Measurements from ENCODE around the gene SCG3. TPM values are rescaled to one million over a fixed set of nuclear protein-coding genes. Genes with fewer than 3 reads are reported as not detected.

SCG3 gene
- total RNA-seq, 3 donors from 2014 or later, result 0.33 TPM; not detected in 2

DNA sequence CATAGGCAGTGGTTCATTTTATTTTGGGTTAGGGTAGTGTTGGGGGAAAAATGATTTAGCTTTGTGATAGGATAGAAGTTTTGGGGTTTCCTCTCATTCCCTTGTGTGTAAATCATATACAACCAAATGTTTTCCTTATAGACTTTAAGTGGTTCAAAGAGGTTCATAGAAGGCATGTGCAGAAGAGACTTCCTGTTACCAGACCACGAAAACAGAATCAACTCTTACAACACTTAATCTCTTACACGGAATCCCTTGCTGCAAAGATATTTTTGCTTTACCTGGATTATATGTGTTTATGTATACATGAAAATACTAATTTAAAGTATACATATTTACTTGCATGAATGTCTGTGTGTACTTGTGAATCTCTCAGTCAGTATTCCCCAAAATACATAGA lies 73.0 kb downstream of the SCG3 start:
- Histone ChIP-seq H3K27me3 (no peaks in the 10 kb centered on the region), H3K4me1 (peaks cover 0 to 4% of the 10 kb centered on the region in 2 donors), H3K9me3 (no peaks in the 10 kb centered on the region), H3K4me3 (no peak overlapping the region), H3K27ac (no peak overlapping the region), H3K36me3 (no peaks in the 10 kb centered on the region)
- intact Hi-C loops (cut with DNase I; ENCODE audit: low total_unique reads), result no loop called here
- DNase-seq (ENCODE audit: low spot score in 2 of 2), result no peak
- TF ChIP-seq, protein P1, sequence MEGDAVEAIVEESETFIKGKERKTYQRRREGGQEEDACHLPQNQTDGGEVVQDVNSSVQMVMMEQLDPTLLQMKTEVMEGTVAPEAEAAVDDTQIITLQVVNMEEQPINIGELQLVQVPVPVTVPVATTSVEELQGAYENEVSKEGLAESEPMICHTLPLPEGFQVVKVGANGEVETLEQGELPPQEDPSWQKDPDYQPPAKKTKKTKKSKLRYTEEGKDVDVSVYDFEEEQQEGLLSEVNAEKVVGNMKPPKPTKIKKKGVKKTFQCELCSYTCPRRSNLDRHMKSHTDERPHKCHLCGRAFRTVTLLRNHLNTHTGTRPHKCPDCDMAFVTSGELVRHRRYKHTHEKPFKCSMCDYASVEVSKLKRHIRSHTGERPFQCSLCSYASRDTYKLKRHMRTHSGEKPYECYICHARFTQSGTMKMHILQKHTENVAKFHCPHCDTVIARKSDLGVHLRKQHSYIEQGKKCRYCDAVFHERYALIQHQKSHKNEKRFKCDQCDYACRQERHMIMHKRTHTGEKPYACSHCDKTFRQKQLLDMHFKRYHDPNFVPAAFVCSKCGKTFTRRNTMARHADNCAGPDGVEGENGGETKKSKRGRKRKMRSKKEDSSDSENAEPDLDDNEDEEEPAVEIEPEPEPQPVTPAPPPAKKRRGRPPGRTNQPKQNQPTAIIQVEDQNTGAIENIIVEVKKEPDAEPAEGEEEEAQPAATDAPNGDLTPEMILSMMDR (IDR thresholded peaks at IDR 0.05), result no peak
- TF ChIP-seq POLR2AphosphoS5 (IDR thresholded peaks at IDR 0.05) (no peak), POLR2A (IDR thresholded peaks at IDR 0.05) (no peak)

DNA sequence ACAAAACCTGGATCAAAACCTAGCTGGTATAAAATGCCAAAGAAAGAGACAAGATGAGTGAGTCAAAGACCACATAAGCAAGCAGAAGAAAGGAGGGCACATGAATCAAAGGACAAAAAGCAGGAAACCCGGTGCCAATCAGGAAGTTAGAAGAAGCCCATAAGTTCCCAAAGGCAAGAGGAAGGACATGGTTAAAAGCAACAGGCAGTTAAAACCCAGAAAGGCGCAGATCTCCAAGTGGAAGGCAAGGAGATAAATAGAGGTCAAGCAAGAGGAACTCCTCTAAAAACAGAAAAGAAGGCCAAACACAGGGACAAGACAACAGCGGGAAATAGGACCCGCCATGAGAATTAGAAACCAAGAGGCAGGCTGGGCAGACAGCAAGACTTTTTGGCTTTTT lies 74.5 kb downstream of the SCG3 start:
- Histone ChIP-seq H3K4me3 (no peak overlapping the region), H3K4me1 (peaks cover 0 to 4% of the 10 kb centered on the region in 2 donors), H3K9me3 (no peaks in the 10 kb centered on the region), H3K27me3 (no peaks in the 10 kb centered on the region), H3K36me3 (no peaks in the 10 kb centered on the region), H3K27ac (no peak overlapping the region)
- no peak for TF ChIP-seq POLR2A (IDR thresholded peaks at IDR 0.05)
- TF ChIP-seq, protein P1 (IDR thresholded peaks at IDR 0.05), result no peak
- no peak for TF ChIP-seq POLR2AphosphoS5 (IDR thresholded peaks at IDR 0.05)
- intact Hi-C loops (cut with DNase I; ENCODE audit: low total_unique reads), result no loop called here
- DNase-seq (ENCODE audit: low spot score in 2 of 2), result no peak

DNA sequence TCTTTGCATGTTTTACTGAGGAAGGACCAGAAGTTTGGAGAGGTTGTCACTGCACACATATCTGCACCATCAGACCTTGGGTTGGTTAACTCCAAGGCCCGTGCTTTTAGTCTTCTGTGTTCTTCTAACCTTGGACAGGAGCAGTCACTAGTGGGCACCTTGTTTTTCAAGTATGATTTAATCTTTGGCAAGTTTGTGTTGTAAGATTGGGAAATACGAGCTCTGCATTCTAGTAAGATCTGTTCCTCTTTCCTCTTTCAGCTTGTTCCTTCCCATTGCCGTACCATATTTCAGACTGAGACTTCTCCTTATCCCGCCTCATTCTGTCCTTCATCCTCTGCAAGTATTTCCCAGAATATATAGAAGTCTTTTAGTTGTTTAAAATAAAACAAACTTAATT lies 75.2 kb downstream of the SCG3 start:
- no peaks in the 10 kb centered on the region for H3K27me3 ChIP-seq
- no peaks in the 10 kb centered on the region for H3K4me1 ChIP-seq
- TF ChIP-seq, protein P1 (IDR thresholded peaks at IDR 0.05), result no peak
- TF ChIP-seq POLR2A (IDR thresholded peaks at IDR 0.05) (no peak), POLR2AphosphoS5 (IDR thresholded peaks at IDR 0.05) (no peak)
- H3K36me3 ChIP-seq, result no peaks in the 10 kb centered on the region
- no peak overlapping the region for H3K4me3 ChIP-seq
- no peak overlapping the region for H3K27ac ChIP-seq
- no peak for DNase-seq (ENCODE audit: low spot score in 2 of 2)
- H3K9me3 ChIP-seq, result no peaks in the 10 kb centered on the region
- intact Hi-C loops (cut with DNase I; ENCODE audit: low total_unique reads), result no loop called here

DNA sequence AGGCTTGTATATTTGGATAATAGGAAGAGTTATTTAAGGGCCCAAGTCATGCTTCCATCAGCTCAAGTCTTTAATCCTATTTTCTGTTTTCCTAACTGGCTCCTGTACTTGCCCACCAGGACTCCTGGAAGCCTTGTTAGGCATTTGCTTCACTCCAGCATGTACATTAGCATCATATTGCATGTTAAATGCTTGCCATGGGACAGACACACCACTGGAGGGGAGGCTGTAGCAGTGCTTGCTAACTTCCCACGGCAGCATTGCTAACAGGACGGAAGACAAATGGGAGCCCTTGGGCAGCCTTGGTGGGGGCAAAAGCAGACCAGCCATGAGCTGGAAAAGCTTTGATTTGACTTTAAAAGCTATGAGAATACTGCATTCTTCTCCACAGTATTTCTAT lies 76.1 kb downstream of the SCG3 start:
- intact Hi-C loops (cut with DNase I; ENCODE audit: low total_unique reads), result no loop called here
- Histone ChIP-seq H3K36me3 (no peaks in the 10 kb centered on the region), H3K27ac (no peak overlapping the region), H3K27me3 (no peaks in the 10 kb centered on the region), H3K4me1 (no peaks in the 10 kb centered on the region), H3K4me3 (no peak overlapping the region), H3K9me3 (no peaks in the 10 kb centered on the region)
- no peak for TF ChIP-seq POLR2AphosphoS5 (IDR thresholded peaks at IDR 0.05)
- DNase-seq (ENCODE audit: low spot score in 2 of 2), result no peak

DNA sequence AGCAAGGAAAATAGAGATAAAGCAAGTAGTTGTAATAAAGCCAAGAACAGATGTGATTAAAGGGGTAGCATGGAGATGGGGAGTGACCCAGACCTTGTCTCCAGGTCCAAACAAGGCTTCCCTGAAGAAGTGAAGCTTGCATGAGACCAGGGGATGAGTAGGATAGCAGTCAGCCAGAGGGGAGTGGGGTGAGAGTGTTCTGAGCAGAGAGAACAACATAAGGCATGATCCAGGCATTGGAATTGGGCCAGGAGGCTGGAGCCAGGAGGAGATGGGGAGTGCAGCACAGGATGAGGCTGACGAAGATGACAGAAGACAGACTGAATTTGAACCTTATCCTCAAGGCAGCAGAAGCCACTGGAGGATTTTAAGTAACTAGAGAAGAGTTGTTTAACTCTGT lies 77.3 kb downstream of the SCG3 start:
- Histone ChIP-seq H3K9me3 (no peaks in the 10 kb centered on the region), H3K4me1 (no peaks in the 10 kb centered on the region), H3K36me3 (no peaks in the 10 kb centered on the region), H3K27ac (peak overlapping the region in 1 of 2 donors; percentile 10), H3K4me3 (no peak overlapping the region), H3K27me3 (no peaks in the 10 kb centered on the region)
- DNase-seq (ENCODE audit: low spot score in 2 of 2), result no peak
- intact Hi-C loops (cut with DNase I; ENCODE audit: low total_unique reads), result no loop called here
- TF ChIP-seq POLR2A (IDR thresholded peaks at IDR 0.05), result no peak

DNA sequence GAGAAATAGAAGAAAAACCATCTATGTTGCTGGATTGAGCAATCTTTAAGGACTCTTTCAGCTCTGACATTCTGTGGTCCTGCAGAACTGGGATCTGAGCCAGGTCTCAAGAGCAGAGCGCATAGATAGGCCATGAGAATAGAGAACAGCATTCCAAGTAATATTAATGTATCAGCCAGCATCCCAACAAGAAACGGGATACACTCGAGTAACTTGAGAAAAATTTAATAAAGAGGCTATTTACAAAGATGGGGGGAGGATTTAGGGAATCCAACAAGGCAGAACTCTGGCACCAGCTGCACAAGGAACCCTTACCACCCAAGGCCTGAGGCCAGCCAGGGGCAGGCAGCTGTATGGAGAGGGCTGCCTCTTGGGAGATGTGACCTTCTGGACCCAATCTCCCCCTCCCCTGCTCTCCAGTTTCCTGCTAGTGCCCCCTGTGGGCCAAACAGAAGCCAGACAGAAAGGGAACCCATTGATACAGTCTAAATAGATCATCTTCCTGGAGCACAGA lies 78.3 kb downstream of the SCG3 start:
- H3K4me3 ChIP-seq, result no peak overlapping the region
- intact Hi-C loops (cut with DNase I; ENCODE audit: low total_unique reads), result no loop called here
- H3K4me1 ChIP-seq, result no peaks in the 10 kb centered on the region
- TF ChIP-seq POLR2AphosphoS5 (IDR thresholded peaks at IDR 0.05) (no peak), POLR2A (IDR thresholded peaks at IDR 0.05) (no peak)
- TF ChIP-seq, protein P1 (IDR thresholded peaks at IDR 0.05), result no peak
- no peaks in the 10 kb centered on the region for H3K36me3 ChIP-seq
- peak overlapping the region in 1 of 2 donors; percentile 61 for H3K27ac ChIP-seq
- no peak for DNase-seq (ENCODE audit: low spot score in 2 of 2)
- no peaks in the 10 kb centered on the region for H3K27me3 ChIP-seq
- no peaks in the 10 kb centered on the region for H3K9me3 ChIP-seq
